H9 (cell line): ENCODE measurements around the gene TOGARAM2. TPM values are rescaled to one million over a fixed set of nuclear protein-coding genes. Genes with fewer than 3 reads are reported as not detected.

Source experiments
- DNase-seq: peaks from one replicate; pipeline ENCODE4 v3.0.0-alpha.2; 2017
- H2AFZ ChIP-seq: one replicate; pipeline ENCODE4 v1.6.1; 2013; ENCODE audit warnings: mild to moderate bottlenecking, low read length, control low read depth, moderate library complexity
- H2AK5ac ChIP-seq: 2 replicates; pipeline ENCODE4 v1.6.1; 2013; ENCODE audit warnings: low read length, control low read depth, mixed read lengths; ENCODE audit not compliant: insufficient read length
- H2BK120ac ChIP-seq: one replicate; pipeline ENCODE4 v1.6.1; 2013; ENCODE audit warnings: low read depth, mild to moderate bottlenecking, low read length, control low read depth, inconsistent platforms; ENCODE audit not compliant: poor library complexity, severe bottlenecking
- H2BK12ac ChIP-seq: 2 replicates; pipeline ENCODE4 v1.6.1; 2013; ENCODE audit warnings: low read length, control low read depth, mixed read lengths, low read depth; ENCODE audit not compliant: insufficient read length
- H2BK15ac ChIP-seq: 2 replicates; pipeline ENCODE4 v1.6.1; 2013; ENCODE audit warnings: low read depth, low read length, control low read depth
- H2BK20ac ChIP-seq: one replicate; pipeline ENCODE4 v1.6.1; 2013; ENCODE audit warnings: low read depth, mild to moderate bottlenecking, low read length, control low read depth, inconsistent platforms; ENCODE audit not compliant: poor library complexity, severe bottlenecking
- H2BK5ac ChIP-seq: 2 replicates; pipeline ENCODE4 v1.6.1; 2013; ENCODE audit warnings: low read length, control low read depth, mixed read lengths; ENCODE audit not compliant: insufficient read length
- H3K14ac ChIP-seq: 2 replicates; pipeline ENCODE4 v1.6.1; 2013; ENCODE audit warnings: low read length, control low read depth; ENCODE audit not compliant: insufficient read depth
- H3K18ac ChIP-seq: 2 replicates; pipeline ENCODE4 v1.6.1; 2013; ENCODE audit warnings: low read depth, mild to moderate bottlenecking, mixed read lengths, low read length, control low read depth; ENCODE audit not compliant: insufficient read length
- H3K23ac ChIP-seq: 2 replicates; pipeline ENCODE4 v1.6.1; 2013; ENCODE audit warnings: low read length, control low read depth, mixed read lengths, low read depth; ENCODE audit not compliant: insufficient read length
- H3K23me2 ChIP-seq: 2 replicates; pipeline ENCODE4 v1.6.1; 2013; ENCODE audit warnings: low read depth, mild to moderate bottlenecking, mixed read lengths, low read length, control low read depth; ENCODE audit not compliant: insufficient read length, poor library complexity, severe bottlenecking
- H3K27ac ChIP-seq: 2 replicates; pipeline ENCODE4 v1.5.1; 2013; ENCODE audit warnings: low read length, control low read depth, mixed read lengths, low read depth; ENCODE audit not compliant: insufficient read length
- H3K27me3 ChIP-seq: 2 replicates; pipeline ENCODE4 v1.6.1; 2013; ENCODE audit warnings: low read length, control low read depth, inconsistent platforms; ENCODE audit not compliant: insufficient read depth
- H3K4ac ChIP-seq: 2 replicates; pipeline ENCODE4 v1.6.1; 2013; ENCODE audit warnings: low read depth, mild to moderate bottlenecking, control low read depth, inconsistent platforms, low read length, moderate library complexity
- H3K4me1 ChIP-seq: 2 replicates; pipeline ENCODE4 v1.6.1; 2013; ENCODE audit warnings: low read length, control low read depth, inconsistent platforms; ENCODE audit not compliant: insufficient read depth
- H3K4me2 ChIP-seq: 2 replicates; pipeline ENCODE4 v1.6.1; 2013; ENCODE audit warnings: low read length, control low read depth, mixed read lengths; ENCODE audit not compliant: insufficient read length, insufficient read depth
- H3K56ac ChIP-seq: 2 replicates; pipeline ENCODE4 v1.6.1; 2013; ENCODE audit warnings: low read depth, mild to moderate bottlenecking, mixed read lengths, low read length, control low read depth; ENCODE audit not compliant: insufficient read length
- H3K79me1 ChIP-seq: 2 replicates; pipeline ENCODE4 v1.6.1; 2013; ENCODE audit warnings: low read depth, mild to moderate bottlenecking, moderate library complexity, low read length, control low read depth, inconsistent platforms; ENCODE audit not compliant: insufficient read depth, poor library complexity, severe bottlenecking
- H3K79me2 ChIP-seq: 2 replicates; pipeline ENCODE4 v1.6.1; 2013; ENCODE audit warnings: low read length, control low read depth, inconsistent platforms; ENCODE audit not compliant: insufficient read depth
- H3K9ac ChIP-seq: 2 replicates; pipeline ENCODE4 v1.6.1; 2013; ENCODE audit warnings: low read length, control low read depth, mixed read lengths; ENCODE audit not compliant: insufficient read length; ENCODE audit errors: extremely low read depth
- H3K9me3 ChIP-seq: one replicate; pipeline ENCODE4 v1.6.1; 2013; ENCODE audit warnings: low read depth, low read length, inconsistent platforms; ENCODE audit not compliant: control insufficient read depth
- H3T11ph ChIP-seq: one replicate; pipeline ENCODE4 v1.6.1; 2013; ENCODE audit warnings: mild to moderate bottlenecking, low read length, control low read depth, inconsistent platforms
- H4K20me1 ChIP-seq: one replicate; pipeline ENCODE4 v1.6.1; 2013; ENCODE audit not compliant: control insufficient read depth, insufficient read length, insufficient read depth
- H4K5ac ChIP-seq: 2 replicates; pipeline ENCODE4 v1.6.1; 2013; ENCODE audit warnings: low read depth, mild to moderate bottlenecking, mixed read lengths, low read length, control low read depth; ENCODE audit not compliant: insufficient read length
- H4K8ac ChIP-seq: replicated peaks from 2 replicates; pipeline ENCODE4 v1.6.1; 2013; ENCODE audit warnings: low read length, control low read depth, mixed read lengths, low read depth; ENCODE audit not compliant: insufficient read length
- H4K91ac ChIP-seq: 2 replicates; pipeline ENCODE4 v1.6.1; 2013; ENCODE audit warnings: low read depth, mild to moderate bottlenecking, moderate library complexity, mixed read lengths, low read length, control low read depth; ENCODE audit not compliant: insufficient read length
- H3K27ac Mint-ChIP-seq, 3 experiments: 2 replicates in 2 of 3; 3 replicates in 1 of 3; pipeline ENCODE4 v1.8.0; 2020 to 2021; ENCODE audit warnings: mixed read lengths in 3 of 3, mild to moderate bottlenecking in 1 of 3, moderate library complexity in 1 of 3
- H3K27me3 Mint-ChIP-seq: 2 replicates; pipeline ENCODE4 v1.8.0; 2021; ENCODE audit warnings: low read depth, mild to moderate bottlenecking, moderate library complexity, mixed read lengths
- H3K36me3 Mint-ChIP-seq, 3 experiments: 2 replicates in 2 of 3; 3 replicates in 1 of 3; pipeline ENCODE4 v1.8.0; 2020 to 2021; ENCODE audit warnings: low read depth in 3 of 3, mixed read lengths in 3 of 3; ENCODE audit not compliant: insufficient read depth in 1 of 3
- H3K4me1 Mint-ChIP-seq, 2 experiments: 2 replicates each; pipeline ENCODE4 v1.8.0; 2020; ENCODE audit warnings: mixed read lengths in 2 of 2
- H3K4me3 Mint-ChIP-seq, 2 experiments: 2 replicates in 1 of 2; 3 replicates in 1 of 2; pipeline ENCODE4 v1.8.0; 2020 to 2021; ENCODE audit warnings: mild to moderate bottlenecking in 2 of 2, mixed read lengths in 2 of 2, moderate library complexity in 1 of 2
- H3K9me3 Mint-ChIP-seq, 2 experiments: 2 replicates in 1 of 2; 3 replicates in 1 of 2; pipeline ENCODE4 v1.8.0; 2020; ENCODE audit warnings: mild to moderate bottlenecking in 2 of 2, mixed read lengths in 2 of 2, moderate library complexity in 1 of 2
- CTCF ChIP-seq: fragments of 200-600 bp; sonication (generic); conservative IDR thresholded peaks from 3 replicates; pipeline ENCODE4 v1.8.0; 2021; ENCODE audit warnings: antibody characterized with exemption, mild to moderate bottlenecking
- WGBS: extraction: QIAGEN DNeasy Blood & Tissue Kit; methylation state at CpG from one replicate; pipeline ENCODE4 v1.1.7; 2013; ENCODE audit warnings: missing lambda C conversion rate, low lambda C conversion rate, mixed read lengths; ENCODE audit not compliant: insufficient read length; ENCODE audit errors: extremely low coverage; 5-methylcytosine and 5-hydroxymethylcytosine counted together
- total RNA-seq: library from RNA; stranded (reverse); gene quantifications from 2 replicates; pipeline ENCODE4 v1.2.1, GENCODE V29; 2021

Gene TOGARAM2
- total RNA-seq, 1 experiment from 2014 or later, result 0.83 TPM

GRCh38 chr2:29066271-29066860 lies 85.3 kb downstream of the TOGARAM2 start:
- Histone ChIP-seq H3K56ac (no peak overlapping the region), H2AK5ac (no peak overlapping the region), H3K9me3 (no peaks in the 10 kb centered on the region), H3K18ac (no peak overlapping the region), H3K79me1 (no peaks in the 10 kb centered on the region), H2BK20ac (no peak overlapping the region), H4K20me1 (no peaks in the 10 kb centered on the region), H4K91ac (no peak overlapping the region), H3K9ac (no peak overlapping the region), H3K23ac (no peak overlapping the region), H3K79me2 (no peaks in the 10 kb centered on the region), H4K8ac (no peak overlapping the region), H3K14ac (no peak overlapping the region), H3T11ph (no peak overlapping the region), H2BK12ac (no peak overlapping the region), H2BK15ac (no peak overlapping the region), H3K4me1 (no peaks in the 10 kb centered on the region), H2BK120ac (no peak overlapping the region), H3K23me2 (no peaks in the 10 kb centered on the region), H2AFZ (no peak overlapping the region), H3K4ac (no peak overlapping the region), H3K4me2 (no peak overlapping the region), H2BK5ac (no peak overlapping the region), H4K5ac (no peak overlapping the region), H3K27me3 (no peaks in the 10 kb centered on the region), H3K27ac (no peak overlapping the region)
- H3K4me3 Mint-ChIP-seq, result no peak overlapping the region
- WGBS, result no CpG with 5 or more reads among the region's 8 CpGs
- no peaks in the 10 kb centered on the region; the same call in none of the 2 replicates for H3K27me3 Mint-ChIP-seq
- DNase-seq, result no peak
- no peaks in the 10 kb centered on the region for H3K9me3 Mint-ChIP-seq
- no peak for TF ChIP-seq CTCF
- peaks cover 16 to 22% of the 10 kb centered on the region in 2 experiments for H3K4me1 Mint-ChIP-seq
- H3K36me3 Mint-ChIP-seq, result no peaks in the 10 kb centered on the region
- no peak overlapping the region; a peak in 1 of 7 replicates for H3K27ac Mint-ChIP-seq
